HL-60/S4 treated with retinoic acid at 250 ng/mL for 4 days and 3 days (cell line): ENCODE data around the gene FANK1.
"Not testable (repeated sequence)": the region's sequence is repeated elsewhere in the genome, so short reads cannot be mapped to it uniquely, and the experiment has no call there.

ENCODE experiments used
- in situ Hi-C: fragments of 300-500 bp; cut with MboI; formaldehyde crosslinking; loops from 2 replicates; pipeline ENCODE4 v1.7.0; 2022; ENCODE audit warnings: low sequenced_read_pairs

FANK1 gene

GRCh38 chr10:125896088-125896934 lies at the start of gene FANK1:
Gene FANK1, plus strand, starts transcription at chr10:125896564. Its CDS starts 79 bp downstream, at chr10:125896643.
- in situ Hi-C loops = not testable (repeated sequence)

- in situ Hi-C loops = no loop called here
These were observed 49.5 kb upstream of the FANK1 start for GRCh38 chr10:125846894-125847293.

GRCh38 chr10:125848371-125848770 lies 48.0 kb upstream of the FANK1 start:
- in situ Hi-C loops = no loop called here

- in situ Hi-C loops = no loop called here
These were observed 47.5 kb upstream of the FANK1 start for GRCh38 chr10:125848857-125849256.

GRCh38 chr10:125849448-125849847 lies 46.9 kb upstream of the FANK1 start:
- in situ Hi-C loops = no loop called here

- in situ Hi-C loops = no loop called here
These were observed 45.3 kb upstream of the FANK1 start for GRCh38 chr10:125850766-125851731.

GRCh38 chr10:125852487-125852886 lies 43.9 kb upstream of the FANK1 start:
- in situ Hi-C loops = no loop called here

GRCh38 chr10:125857185-125857760 lies 39.1 kb upstream of the FANK1 start:
- in situ Hi-C loops = no loop called here

- in situ Hi-C loops = no loop called here
These were observed 37.1 kb upstream of the FANK1 start for GRCh38 chr10:125859128-125859817.

GRCh38 chr10:125865120-125865519 lies 31.2 kb upstream of the FANK1 start:
- in situ Hi-C loops = no loop called here

- in situ Hi-C loops = no loop called here
These were observed 29.8 kb upstream of the FANK1 start for GRCh38 chr10:125866421-125867029.

GRCh38 chr10:125868372-125868975 lies 27.9 kb upstream of the FANK1 start:
- in situ Hi-C loops = no loop called here

GRCh38 chr10:125871338-125871737 lies 25.0 kb upstream of the FANK1 start:
- in situ Hi-C loops = no loop called here

- in situ Hi-C loops = no loop called here
These were observed 17.2 kb upstream of the FANK1 start for GRCh38 chr10:125878957-125879835.

- in situ Hi-C loops = no loop called here
These were observed 15.6 kb upstream of the FANK1 start for GRCh38 chr10:125880719-125881118.

GRCh38 chr10:125881192-125881591 lies 15.2 kb upstream of the FANK1 start, which contains the start of gene DHX32:
Gene DHX32, minus strand, starts transcription at chr10:125881292. Its CDS starts 468 bp downstream, at chr10:125880824.
- in situ Hi-C loops = no loop called here

GRCh38 chr10:125882596-125882995 lies 13.8 kb upstream of the FANK1 start:
- in situ Hi-C loops = no loop called here

GRCh38 chr10:125883211-125883610 lies 13.2 kb upstream of the FANK1 start:
- in situ Hi-C loops = no loop called here
